ENCODE results near the gene TLX3.
A peak's percentile ranks its signal among the peaks of the same experiment; 100 is the strongest.
"Not testable (repeated sequence)": the region's sequence is repeated elsewhere in the genome, so short reads cannot be mapped to it uniquely, and the experiment has no call there.

TLX3 gene

DNA sequence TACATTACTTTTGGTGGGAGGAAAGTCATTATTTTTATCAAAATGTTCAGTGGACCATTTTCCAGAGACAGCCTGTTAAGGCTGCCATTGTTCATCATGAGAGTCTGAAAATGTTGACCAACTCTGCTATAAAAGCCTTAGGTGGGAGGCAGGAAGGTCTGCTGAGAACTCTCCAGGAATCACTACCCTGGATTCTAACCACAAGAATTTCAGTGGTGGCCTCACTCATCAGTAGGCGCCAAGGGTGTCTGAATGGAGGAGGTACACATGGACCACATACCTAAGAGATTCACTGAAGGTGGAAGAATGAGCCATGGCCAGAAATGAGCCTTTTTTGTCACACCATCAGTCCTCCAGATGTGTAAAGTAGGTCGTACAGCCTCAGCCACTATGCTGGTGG, 21.0 kb upstream of the TLX3 start:
- Histone ChIP-seq H3K36me3 (ENCODE audit: insufficient read depth, low read length) (no peaks in the 10 kb centered on the region), H3K4me1 (ENCODE audit: insufficient read depth, low read length) (no peaks in the 10 kb centered on the region), H3K9ac (ENCODE audit: low read depth, low read length) (no peak overlapping the region), H3K9me3 (ENCODE audit: control insufficient read depth, insufficient read depth, low read length) (no peaks in the 10 kb centered on the region)

DNA sequence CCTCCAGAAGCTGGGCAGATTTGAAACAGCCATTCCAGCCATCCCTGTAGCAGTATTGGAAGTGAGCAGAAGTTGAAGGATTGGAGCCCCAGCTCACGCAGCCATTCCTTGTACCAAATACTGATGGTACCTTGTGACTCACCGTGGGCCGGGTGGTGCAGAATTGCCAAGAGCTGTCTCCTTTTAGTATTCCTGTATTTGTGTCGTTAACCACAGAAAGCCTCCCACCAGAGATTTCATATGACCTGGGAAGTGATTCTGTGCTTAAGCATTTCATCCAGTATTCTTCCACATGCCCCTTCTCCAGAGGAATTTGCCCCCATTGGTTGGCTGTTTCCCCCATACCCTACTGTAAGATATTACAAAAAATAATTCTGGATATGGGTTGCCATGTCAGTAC, 17.7 kb upstream of the TLX3 start:
- Histone ChIP-seq H3K9ac (ENCODE audit: low read depth, low read length) (no peak overlapping the region), H3K4me1 (ENCODE audit: insufficient read depth, low read length) (no peaks in the 10 kb centered on the region), H3K36me3 (ENCODE audit: insufficient read depth, low read length) (no peaks in the 10 kb centered on the region), H3K9me3 (ENCODE audit: control insufficient read depth, insufficient read depth, low read length) (no peaks in the 10 kb centered on the region)

DNA sequence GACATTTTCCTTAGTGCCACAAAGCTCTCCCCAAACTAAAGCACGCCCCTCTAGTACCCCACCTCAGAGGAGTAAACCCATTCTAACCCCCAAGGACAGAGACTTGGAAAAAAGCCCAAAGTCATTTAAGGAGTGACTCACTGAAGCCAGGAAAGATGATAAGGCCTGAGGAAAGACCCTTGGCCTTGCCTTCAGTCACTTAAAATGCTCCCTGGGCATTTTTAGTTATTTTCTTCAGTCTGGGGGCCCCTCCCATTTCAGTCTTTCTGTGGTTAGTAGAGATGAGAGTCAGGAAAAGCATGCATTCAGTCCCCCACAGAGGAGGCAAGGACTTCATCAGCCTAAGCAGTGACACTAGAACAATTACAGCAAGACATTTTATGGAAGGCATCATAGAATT, 13.7 kb upstream of the TLX3 start:
- Histone ChIP-seq H3K9ac (ENCODE audit: low read depth, low read length) (no peak overlapping the region), H3K4me1 (ENCODE audit: insufficient read depth, low read length) (0 out of 2 replicates have a peak, but pooled peaks cover 5% of the 10 kb centered on the region), H3K36me3 (ENCODE audit: insufficient read depth, low read length) (no peaks in the 10 kb centered on the region), H3K9me3 (ENCODE audit: control insufficient read depth, insufficient read depth, low read length) (no peaks in the 10 kb centered on the region)

DNA sequence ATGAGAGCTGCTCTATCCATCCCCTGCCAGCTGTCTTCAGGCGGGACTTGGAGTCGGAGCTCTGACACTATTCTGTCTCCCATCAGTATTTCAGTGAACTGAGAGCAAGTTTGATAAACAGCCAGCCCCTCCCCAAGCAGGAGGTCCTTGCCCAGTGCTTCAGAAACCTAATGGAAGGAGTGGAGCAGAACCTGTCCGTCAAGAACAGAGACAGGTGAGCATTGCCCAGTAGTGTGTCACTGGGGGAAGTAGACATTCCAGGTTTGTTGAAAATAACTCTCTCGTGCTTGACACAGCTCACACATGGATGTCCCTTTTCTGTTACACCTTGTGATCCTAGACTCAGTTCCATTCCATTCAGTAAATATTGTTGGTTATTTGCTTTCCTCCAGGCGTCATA, 13.2 kb upstream of the TLX3 start:
- H3K36me3 ChIP-seq (ENCODE audit: insufficient read depth, low read length), result no peaks in the 10 kb centered on the region
- no peak overlapping the region for H3K9ac ChIP-seq (ENCODE audit: low read depth, low read length)
- 0 out of 2 replicates have a peak, but pooled peaks cover 5% of the 10 kb centered on the region for H3K4me1 ChIP-seq (ENCODE audit: insufficient read depth, low read length)
- no peaks in the 10 kb centered on the region for H3K9me3 ChIP-seq (ENCODE audit: control insufficient read depth, insufficient read depth, low read length)

DNA sequence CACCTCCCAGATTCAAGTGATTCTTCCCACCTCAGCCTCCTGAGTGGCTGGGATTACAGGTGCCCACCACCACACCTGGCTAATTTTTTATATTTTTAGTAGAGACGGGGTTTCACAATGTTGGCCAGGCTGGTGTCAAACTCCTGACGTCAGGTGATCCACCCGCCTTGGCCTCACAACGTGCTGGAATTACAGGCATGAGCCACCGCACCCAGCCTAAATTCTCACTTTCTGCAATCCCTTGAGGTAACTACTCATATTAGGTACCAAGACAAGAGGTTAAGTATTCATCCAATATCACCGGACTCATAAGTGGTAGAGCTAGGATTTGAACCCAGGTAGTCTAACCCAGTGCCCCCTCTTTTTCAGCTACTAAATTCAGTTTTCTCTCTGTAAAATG, 11.1 kb upstream of the TLX3 start:
- not testable (repeated sequence) for H3K36me3 ChIP-seq (ENCODE audit: insufficient read depth, low read length)

DNA sequence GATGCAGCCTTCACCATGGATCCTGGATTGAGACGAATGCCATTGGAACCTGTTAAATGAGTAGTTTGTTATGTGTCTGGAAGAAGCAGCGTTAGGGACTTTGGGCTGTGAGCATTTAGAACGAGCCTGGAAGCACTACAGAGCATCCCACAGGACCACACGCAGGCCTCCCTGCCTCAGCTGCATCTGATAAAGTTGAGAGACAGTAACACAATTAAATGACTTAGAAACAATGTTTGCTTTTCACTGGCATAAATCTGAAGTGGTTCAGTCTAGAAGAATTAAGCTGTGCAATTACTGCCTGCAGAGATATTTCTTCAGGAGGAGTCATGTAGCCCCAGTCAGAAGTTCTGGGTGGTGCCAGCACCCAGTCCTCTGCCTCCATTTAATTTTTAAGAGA, 9.8 kb upstream of the TLX3 start:
- Histone ChIP-seq H3K9ac (ENCODE audit: low read depth, low read length) (no peak overlapping the region), H3K4me1 (ENCODE audit: insufficient read depth, low read length) (0 out of 2 replicates have a peak, but pooled peaks cover 5% of the 10 kb centered on the region), H3K9me3 (ENCODE audit: control insufficient read depth, insufficient read depth, low read length) (no peaks in the 10 kb centered on the region), H3K36me3 (ENCODE audit: insufficient read depth, low read length) (no peaks in the 10 kb centered on the region)

More for the DNA sequence above, 11.1 kb upstream of the TLX3 start:
- H3K4me1 ChIP-seq (ENCODE audit: insufficient read depth, low read length); H3K9ac ChIP-seq (ENCODE audit: low read depth, low read length); H3K9me3 ChIP-seq (ENCODE audit: control insufficient read depth, insufficient read depth, low read length): not testable (repeated sequence)

DNA sequence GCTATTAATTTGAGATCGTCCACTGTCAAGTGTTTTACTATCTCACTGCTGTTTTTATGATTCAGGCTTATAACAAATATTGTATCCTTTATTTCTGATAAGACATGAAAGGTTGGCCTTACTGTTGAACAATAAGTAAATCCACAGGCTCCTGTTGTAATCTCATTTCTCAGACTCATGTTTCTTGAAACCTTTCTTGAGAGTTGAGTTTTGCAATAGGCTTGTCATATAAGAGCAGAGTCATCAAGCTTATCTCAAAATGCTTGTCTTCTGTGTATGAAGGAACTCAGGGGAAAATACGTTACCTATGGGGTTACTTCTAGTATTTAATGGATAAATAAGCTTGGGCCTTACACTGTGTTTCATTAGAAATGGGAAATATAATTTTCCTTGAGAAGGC, 9.2 kb upstream of the TLX3 start:
- Histone ChIP-seq H3K9ac (ENCODE audit: low read depth, low read length) (no peak overlapping the region), H3K9me3 (ENCODE audit: control insufficient read depth, insufficient read depth, low read length) (no peaks in the 10 kb centered on the region), H3K4me1 (ENCODE audit: insufficient read depth, low read length) (0 out of 2 replicates have a peak, but pooled peaks cover 5% of the 10 kb centered on the region), H3K36me3 (ENCODE audit: insufficient read depth, low read length) (no peaks in the 10 kb centered on the region)

DNA sequence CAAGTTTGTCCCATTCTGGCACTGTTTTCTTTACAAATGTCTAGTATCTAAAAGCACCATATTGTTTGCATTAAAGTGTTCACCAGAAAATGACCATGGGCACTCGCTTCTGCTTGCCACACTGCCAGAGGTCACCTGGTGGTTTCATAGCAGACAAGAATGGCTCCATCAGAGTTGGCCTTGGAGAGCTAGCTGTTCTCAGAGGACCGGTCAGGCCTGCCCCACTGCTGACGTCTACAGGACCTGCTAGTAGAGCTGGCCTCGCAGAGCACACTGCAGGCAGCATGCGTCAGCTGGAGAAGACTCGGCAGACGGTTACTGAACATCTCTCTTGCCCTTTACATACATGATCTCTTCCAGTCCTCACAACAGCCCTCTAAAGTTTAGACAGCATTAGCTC, 8.7 kb upstream of the TLX3 start:
- Histone ChIP-seq H3K9ac (ENCODE audit: low read depth, low read length) (no peak overlapping the region), H3K36me3 (ENCODE audit: insufficient read depth, low read length) (no peaks in the 10 kb centered on the region), H3K9me3 (ENCODE audit: control insufficient read depth, insufficient read depth, low read length) (no peaks in the 10 kb centered on the region), H3K4me1 (ENCODE audit: insufficient read depth, low read length) (0 out of 2 replicates have a peak, but pooled peaks cover 5% of the 10 kb centered on the region)

DNA sequence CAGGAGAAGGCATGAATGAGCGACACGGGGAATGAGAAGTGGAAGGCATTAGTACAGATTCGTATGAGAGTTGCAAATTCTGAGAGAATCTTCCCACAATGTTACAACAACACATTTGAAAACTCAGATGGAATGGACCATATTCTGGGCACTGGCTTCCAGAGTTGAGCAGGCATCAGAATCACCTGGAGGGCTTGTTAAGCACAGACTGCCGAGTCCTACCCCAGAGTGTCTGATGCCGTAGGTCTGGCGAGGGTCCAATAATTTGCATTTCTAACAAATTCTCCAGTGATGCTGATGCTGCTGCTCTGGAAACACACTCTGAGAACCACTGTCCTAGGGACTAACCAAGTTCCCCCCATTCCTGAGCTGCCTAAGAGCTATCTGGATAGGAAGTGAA, 2.9 kb upstream of the TLX3 start:
- H3K9ac ChIP-seq (ENCODE audit: low read depth, low read length), result no peak overlapping the region
- H3K9me3 ChIP-seq (ENCODE audit: control insufficient read depth, insufficient read depth, low read length), result no peaks in the 10 kb centered on the region
- H3K4me1 ChIP-seq (ENCODE audit: insufficient read depth, low read length), result peaks cover 5% of the 10 kb centered on the region; the same call in 1 of the 2 replicates
- no peaks in the 10 kb centered on the region for H3K36me3 ChIP-seq (ENCODE audit: insufficient read depth, low read length)

DNA sequence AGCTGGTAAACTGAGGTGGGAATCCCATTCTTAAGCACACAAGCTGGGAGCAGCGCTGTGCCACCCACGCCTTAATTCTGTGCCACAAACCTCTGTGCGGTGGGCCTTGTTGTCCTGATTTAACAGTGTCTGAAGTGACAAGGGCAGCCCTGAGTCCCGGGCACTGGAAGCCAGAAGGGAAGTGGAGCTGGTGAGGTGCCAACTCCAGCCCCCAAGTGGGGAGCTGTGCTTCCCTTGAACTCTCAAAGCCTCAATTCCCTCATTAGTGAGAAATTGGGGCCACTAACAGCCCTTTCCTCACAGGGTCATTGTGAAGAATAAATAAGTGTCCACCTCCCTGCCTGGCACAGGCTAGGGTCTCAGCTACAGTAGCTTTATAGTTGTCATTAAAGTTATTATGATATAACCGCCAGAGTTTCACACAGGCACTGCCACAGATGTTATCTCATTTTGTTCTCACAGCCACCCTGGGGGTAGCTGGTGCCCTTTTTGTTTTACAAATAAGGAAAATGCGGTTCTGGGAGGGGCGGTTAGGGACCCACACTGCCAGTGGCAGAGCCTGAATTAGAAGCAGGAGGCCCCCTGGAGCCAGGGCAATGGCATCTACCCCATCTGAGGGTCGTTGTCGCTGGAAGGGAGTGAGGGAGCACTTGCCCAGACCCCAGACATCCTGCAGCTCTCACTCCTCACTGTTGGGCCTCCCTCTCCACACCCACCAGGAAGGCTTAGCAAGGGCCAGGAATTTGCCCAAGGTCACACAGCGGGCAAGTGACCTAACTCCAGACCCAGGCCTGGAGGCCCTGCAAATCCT, 2.1 kb upstream of the TLX3 start:
- H3K9me3 ChIP-seq (ENCODE audit: control insufficient read depth, insufficient read depth, low read length), result no peaks in the 10 kb centered on the region

DNA sequence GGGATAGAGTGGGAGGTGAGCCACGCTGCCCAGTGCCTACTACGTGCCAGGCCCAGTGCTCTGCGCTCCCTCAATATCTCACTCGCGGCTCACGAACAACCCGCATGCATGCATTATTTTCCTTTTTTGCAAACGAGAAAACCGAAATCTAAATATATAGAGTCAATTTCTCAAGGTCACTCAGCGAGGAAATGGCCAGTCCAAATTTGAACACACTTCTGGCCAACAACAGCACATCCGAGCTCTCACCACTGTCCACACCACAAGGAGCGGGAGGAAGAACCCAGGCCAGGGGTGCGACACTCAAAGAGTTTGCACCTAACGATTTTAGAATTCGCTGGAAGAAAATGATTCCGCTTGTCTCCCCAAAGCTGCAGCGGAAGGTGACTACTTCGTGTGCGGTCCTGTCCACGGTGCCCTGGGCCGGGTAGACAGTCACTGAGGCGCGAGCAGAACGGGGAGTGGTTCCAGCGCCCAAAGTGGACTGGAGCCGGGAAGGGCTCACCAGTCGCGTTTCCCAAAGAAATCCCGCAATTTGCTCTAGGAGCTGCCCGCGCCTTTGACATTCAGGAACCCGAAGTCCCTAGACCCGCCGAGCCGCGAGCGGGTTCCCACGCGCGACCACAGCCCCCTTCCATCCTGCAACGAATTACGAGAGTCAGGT, 1.1 kb upstream of the TLX3 start:
- Histone ChIP-seq H3K9me3 (ENCODE audit: control insufficient read depth, insufficient read depth, low read length) (no peaks in the 10 kb centered on the region), H3K9ac (ENCODE audit: low read depth, low read length) (peak overlapping the region; percentile 33; the same call in 1 of the 2 replicates), H3K4me1 (ENCODE audit: insufficient read depth, low read length) (peaks cover 7% of the 10 kb centered on the region), H3K36me3 (ENCODE audit: insufficient read depth, low read length) (no peaks in the 10 kb centered on the region)

More for the DNA sequence above, 2.1 kb upstream of the TLX3 start:
- H3K9ac ChIP-seq (ENCODE audit: low read depth, low read length), result no peak overlapping the region
- H3K4me1 ChIP-seq (ENCODE audit: insufficient read depth, low read length), result peaks cover 5% of the 10 kb centered on the region; the same call in 1 of the 2 replicates
- no peaks in the 10 kb centered on the region for H3K36me3 ChIP-seq (ENCODE audit: insufficient read depth, low read length)

DNA sequence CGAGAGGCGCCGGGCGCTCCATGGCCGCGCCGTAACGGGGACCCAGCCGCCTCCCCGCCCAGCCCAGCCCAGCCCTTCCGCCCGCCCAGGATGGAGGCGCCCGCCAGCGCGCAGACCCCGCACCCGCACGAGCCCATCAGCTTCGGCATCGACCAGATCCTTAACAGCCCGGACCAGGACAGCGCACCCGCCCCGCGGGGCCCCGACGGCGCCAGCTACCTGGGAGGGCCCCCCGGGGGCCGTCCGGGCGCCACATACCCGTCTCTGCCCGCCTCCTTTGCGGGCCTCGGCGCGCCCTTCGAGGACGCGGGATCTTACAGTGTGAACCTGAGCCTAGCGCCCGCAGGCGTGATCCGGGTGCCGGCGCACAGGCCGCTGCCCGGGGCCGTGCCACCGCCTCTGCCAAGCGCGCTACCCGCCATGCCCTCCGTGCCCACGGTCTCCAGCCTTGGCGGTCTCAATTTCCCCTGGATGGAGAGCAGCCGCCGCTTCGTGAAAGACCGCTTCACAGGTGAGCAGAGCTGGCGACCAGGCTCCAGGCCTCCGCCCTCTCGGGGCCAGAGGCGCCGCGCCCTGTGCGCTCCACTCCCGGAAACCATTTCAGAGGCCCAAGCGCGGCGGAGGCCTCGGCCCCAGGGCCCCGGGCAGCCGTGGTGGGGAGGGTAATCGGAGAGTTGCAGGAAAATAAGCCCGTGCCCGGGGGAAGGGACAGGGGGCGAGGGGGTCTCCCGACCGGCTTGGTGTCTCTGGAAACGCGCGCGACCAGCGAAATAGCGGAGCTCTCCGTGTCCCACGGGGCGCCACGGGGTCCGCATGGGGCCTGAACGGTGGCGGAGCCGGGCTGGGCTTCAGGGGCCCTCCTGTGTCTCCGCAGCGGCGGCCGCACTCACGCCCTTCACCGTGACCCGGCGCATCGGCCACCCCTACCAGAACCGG, 496 bp downstream of the TLX3 start:
- Histone ChIP-seq H3K4me1 (ENCODE audit: insufficient read depth, low read length) (peaks cover 8% of the 10 kb centered on the region), H3K9ac (ENCODE audit: low read depth, low read length) (peak overlapping the region; percentile 34; the same call in 1 of the 2 replicates)

DNA sequence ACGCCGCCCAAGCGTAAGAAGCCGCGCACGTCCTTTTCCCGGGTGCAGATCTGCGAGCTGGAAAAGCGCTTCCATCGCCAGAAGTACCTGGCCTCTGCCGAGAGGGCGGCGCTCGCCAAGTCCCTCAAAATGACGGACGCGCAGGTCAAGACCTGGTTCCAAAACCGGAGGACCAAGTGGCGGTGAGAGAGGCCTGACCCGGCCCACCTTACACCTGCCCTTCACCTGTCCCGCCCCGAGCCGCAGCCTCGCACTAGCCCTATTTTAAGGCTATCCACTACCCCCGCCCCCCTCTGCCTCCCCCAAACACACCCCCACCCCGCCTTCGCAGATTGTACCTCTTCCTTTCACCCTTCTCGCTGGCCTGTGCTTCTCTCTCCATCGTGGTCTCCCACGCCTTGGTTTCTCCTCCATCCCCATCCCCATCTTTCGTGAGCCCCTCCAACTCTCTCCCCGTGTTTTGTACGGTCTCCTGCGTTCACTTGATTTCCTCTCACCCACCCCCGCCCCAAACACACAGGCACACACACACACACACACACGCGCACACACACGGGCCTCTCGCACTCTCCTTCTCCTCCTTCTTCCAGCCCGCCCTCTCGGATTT, 1.3 kb downstream of the TLX3 start:
- H3K9me3 ChIP-seq (ENCODE audit: control insufficient read depth, insufficient read depth, low read length), result no peaks in the 10 kb centered on the region
- H3K9ac ChIP-seq (ENCODE audit: low read depth, low read length), result peak overlapping the region; percentile 34; the same call in 1 of the 2 replicates
- no peaks in the 10 kb centered on the region for H3K36me3 ChIP-seq (ENCODE audit: insufficient read depth, low read length)
- H3K4me1 ChIP-seq (ENCODE audit: insufficient read depth, low read length), result peaks cover 8% of the 10 kb centered on the region

More for the DNA sequence above, 496 bp downstream of the TLX3 start:
- Histone ChIP-seq H3K36me3 (ENCODE audit: insufficient read depth, low read length) (no peaks in the 10 kb centered on the region), H3K9me3 (ENCODE audit: control insufficient read depth, insufficient read depth, low read length) (no peaks in the 10 kb centered on the region)

Data from ES-I3 (cell line).